Left colon (tissue), 2 donors: ENCODE results near the gene TOX3. TPM values are rescaled to one million over a fixed set of nuclear protein-coding genes. Genes with fewer than 3 reads are reported as not detected.

Source experiments
- ATAC-seq: fragments of 200-7000 bp; cut with Tn5 transposase; one replicate; pipeline ENCODE4 v1.9.1; 2020; ENCODE audit warnings: mild to moderate bottlenecking, moderate library complexity
- DNase-seq, 2 donors: peaks; one replicate each; pipeline ENCODE4 v3.0.0-alpha.2; 2020
- intact Hi-C, 2 donors: fragments of 100-400 bp; cut with DNase I in 1 of 2; cut with micrococcal nuclease in 1 of 2; formaldehyde crosslinking; loops; one replicate each; pipeline versions ENCODE4 v1.11.2 to v1.14.0; 2022; cut with DNase I, micrococcal nuclease
- total RNA-seq, 2 donors: library from RNA; stranded (reverse); fragmentation: NEBNext Ultra II Directional; extraction: Animal tissue kit (Norgen Biotek cat#: 25700); gene quantifications; one replicate each; pipeline ENCODE4 v1.2.1, GENCODE V29; 2021
- donor health status: DM: no; HTN: no; CAD: no.
- donor health status: DM: yes; HTN: yes; CAD: no.

TOX3 gene
- total RNA-seq, 2 donors from 2014 or later, result 47.8 to 51.7 TPM

DNA sequence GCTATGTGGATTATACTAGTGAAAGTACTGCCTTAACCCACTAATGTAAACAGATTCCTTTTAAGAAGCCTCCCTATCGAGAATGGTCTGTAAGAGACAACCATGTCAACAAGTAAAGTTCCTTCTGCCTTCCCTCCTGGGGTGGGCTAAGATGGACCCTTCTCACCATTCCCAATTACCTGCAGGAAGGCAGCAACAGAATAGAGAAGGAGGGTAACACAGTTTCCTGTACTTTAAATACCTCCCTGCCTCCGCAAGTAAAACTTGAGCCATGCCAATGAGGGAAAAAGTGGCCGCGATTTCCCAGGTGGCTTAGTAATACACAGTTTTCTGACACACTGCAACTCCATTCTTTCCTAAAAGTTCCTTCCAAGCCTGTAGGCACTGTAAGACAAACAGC lies 45.2 kb downstream of the TOX3 start:
- intact Hi-C loops, result no loop called here
- DNase-seq, result no peak
- ATAC-seq, result no peak

DNA sequence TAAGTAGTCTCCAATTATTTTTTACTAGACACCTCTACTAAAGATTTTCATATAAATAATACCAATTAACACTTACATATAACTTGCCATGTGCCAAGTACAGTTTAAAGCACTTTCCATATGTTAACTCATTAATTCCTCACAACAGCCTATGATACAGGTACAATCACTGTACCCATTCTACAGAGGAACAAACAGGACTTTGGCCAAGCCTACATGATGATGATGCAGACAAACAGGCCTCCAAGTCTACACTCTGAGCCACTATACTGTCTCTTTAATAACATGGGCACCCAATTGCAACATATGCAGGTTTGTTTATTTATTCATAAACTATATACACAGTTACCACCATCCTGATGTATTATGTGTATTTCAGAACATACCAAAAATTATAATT lies 46.0 kb downstream of the TOX3 start:
- ATAC-seq (no peak), DNase-seq (no peak)
- intact Hi-C loops, result no loop called here

DNA sequence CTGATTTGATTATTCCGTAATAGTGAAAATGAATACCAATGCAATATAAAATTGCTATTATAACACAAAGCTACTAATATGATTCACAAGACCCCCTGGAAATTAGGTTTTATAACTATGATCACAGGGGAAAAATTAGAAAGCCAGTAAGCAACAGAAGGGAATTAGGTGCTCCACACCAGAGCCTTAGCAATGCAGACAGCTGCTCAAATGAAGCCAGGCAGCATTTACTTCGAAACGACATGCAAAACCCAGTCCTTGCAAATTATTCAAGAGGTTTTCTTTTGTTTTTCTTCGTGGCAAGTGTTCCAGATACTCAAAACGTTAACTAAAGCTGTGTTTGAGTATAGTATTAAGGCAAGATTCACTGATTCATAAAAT lies 47.9 kb downstream of the TOX3 start:
- DNase-seq, result no peak
- intact Hi-C loops, result no loop called here
- ATAC-seq, result no peak

DNA sequence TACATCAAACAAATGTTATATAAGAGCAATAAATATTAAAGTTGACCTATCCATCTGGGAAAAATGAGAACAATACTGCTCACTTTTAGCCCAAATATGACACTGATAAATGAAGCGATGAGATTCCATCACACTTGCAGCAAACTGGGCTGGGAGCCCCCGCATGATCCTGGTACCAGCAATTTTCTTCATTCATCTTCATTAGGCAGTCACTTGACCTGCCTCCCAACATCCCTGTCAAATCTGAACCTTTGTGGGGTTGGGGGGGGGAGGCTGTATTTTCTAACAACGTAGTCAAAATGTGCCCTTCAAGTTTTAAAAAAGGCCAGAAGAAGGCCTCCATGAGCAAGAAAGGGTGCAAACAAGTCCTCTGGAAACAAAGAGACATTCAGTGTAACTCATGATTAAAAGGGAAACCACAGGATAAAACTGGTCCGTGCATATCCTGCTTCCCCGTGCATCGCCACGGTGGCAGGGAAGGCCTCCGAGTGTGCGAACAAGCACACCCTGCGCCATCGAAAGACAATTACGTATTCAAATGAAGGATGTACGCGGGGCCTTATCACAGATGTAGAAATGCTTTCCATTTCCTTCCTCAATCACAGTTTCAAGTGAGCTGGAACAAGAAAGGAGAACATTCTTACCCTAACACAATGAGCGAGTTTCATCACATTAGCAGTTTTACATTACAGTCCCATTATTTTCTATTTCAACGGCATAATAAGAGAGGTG lies 48.4 kb downstream of the TOX3 start:
- ATAC-seq, result peak; percentile 66

DNA sequence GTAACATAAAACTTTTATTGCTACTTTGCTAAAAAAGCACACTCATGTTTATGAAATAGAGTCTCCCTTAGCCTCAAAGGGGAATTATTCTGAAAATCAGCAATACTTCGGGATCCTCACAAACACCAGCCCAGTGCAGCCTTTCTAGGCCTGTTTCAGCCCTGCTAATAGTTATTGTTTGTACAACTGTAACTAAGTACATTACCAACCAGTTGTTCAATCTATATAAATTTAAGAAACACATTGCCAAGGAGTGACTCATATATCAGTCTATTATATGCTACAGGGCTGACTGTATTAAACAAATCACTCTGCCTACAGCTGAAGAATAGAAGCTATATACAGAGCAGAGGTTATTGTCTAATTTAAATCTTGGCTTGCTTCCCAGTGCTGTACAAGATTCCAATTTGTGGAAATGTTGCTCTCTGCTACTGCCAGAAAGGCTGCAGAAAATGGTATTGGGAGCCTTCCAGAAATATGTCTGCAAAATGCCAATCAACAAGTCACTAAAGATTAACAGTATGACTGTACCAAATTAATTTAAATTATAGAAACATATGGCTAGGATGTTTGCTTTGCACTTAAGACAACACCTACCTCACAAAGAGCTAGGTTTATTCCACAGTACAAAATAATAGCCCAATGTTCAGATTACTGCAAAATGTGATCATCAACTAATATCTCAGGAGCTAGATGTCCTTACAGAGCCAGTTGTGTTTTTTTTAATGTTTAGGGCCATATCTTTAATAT lies 49.7 kb downstream of the TOX3 start:
- intact Hi-C loops, result no loop called here
- no peak for DNase-seq
- ATAC-seq, result peak; percentile 65

More for the DNA sequence above, 48.4 kb downstream of the TOX3 start:
- intact Hi-C loops, result no loop called here
- DNase-seq, result peak; percentile 58 to 65

DNA sequence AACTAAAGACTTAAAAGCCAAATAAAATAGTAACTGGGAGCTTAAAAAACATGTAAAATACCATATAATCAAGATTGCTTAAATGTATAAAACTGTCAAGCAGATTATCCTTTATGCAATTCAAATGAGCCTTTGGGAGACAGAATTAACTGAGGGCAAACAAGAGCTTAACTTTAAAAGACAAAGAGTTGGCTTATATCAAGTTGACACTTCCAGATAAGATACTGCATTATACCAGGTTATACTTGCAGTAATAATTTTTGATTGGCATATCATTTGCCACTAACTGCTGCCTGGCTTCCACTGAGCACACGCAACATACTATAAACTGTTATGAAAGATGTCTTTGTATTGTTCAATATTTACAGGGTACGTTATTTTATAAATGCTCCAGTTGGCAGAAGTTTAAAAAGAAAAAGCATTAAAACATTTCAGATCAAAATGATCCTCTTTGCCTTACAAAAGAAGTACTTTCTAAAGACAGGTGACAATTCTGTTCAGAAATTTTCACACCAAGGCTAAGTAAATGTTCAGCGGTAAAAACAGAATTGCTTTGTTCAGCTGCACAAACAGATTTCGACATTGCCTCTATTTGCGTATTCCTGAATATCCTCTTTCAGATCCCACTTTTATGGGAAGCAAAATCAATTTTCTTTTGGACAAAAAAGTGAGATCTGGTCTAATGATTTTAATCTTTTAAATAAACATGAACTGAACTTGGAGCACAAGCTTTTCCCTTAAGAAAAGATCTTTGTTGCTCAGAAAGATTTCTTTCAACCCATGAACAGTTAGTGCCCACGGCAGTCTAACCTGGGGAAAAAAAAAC lies 50.7 kb downstream of the TOX3 start:
- ATAC-seq (peak; percentile 75), DNase-seq (no peak)
- intact Hi-C loops, result no loop called here

DNA sequence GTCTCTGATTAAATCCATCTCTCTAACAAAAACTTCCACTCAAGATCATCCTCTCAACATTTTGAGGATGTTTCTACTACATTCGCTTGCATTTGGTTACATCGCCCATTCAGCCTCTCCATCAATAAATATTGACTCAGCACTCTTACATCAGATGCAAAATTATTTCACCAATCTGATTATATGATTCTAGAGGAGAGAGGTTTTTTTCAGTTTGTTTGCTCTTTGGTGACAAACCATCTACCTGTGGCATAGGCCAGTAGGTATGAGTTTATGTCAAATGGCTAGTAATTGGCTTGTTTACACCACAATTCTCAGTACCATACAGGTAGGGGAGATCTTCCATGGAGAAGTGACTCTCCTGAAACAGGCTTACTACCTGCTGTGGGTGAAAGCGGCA lies 52.3 kb downstream of the TOX3 start:
- DNase-seq (no peak), ATAC-seq (no peak)
- intact Hi-C loops, result no loop called here

DNA sequence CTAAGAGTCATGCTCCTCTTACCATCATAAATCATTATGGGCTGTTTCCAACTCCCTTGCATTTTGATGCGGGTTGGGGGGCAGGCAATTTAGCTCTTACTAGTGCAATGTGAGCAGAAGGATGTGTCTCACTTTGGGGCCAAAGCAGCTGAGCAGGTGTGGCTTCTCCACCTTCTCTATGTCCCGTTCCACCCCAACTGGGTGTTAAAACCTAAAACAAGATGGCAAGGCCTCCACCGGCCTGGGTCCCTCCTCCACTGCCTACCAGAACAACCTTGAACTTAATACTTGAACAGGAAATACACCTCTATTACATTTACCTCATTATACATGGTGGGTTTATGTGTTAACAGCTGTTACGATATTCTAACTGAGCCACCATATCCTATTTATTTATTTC lies 52.8 kb downstream of the TOX3 start:
- intact Hi-C loops, result no loop called here
- DNase-seq (no peak), ATAC-seq (no peak)

DNA sequence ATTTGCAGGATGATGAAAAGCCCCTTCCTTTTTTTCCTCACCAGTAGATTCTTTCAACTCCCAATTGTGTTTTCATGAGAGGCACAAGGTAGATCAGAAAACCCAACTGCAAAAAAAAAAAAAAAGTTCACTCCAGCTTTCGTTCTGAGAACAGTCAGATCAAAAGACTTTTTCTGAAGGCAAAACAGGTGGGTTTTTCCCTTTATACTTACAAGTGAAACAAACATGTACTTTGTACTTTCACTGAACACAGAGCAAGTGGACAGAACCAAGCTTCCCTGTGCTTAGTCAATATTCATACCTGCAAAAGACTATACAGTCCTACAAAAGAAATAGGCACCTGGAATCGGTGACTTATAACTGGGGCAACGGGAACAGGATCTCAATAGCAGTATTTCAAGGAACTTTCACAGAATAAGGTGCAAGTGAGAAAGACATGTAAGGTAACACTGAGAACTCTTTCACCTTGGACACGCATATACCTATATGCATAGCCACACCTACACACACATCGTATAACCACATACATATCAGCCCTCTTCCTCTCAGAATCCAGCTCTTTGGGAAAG lies 54.1 kb downstream of the TOX3 start:
- DNase-seq (no peak), ATAC-seq (peak; percentile 63)
- intact Hi-C loops, result no loop called here

DNA sequence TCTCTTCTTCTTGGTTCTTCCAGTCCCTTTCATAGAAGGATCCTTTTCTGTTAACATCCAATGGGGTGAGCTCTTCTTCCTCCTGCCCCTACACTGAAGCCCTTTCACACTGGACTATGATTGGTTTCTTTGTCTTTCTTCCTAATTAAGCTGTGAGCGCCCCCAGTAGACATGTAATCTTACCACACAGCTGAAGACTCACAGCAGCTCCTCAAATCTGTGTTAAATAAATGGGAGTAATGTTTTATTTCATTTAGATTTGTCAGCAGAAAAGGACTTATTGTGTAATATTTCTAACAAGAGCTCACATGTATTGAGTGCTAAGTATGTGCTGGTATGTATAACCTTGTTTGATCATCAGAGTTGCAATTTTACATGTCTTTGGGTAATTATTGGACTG lies 55.7 kb downstream of the TOX3 start:
- intact Hi-C loops, result no loop called here
- DNase-seq, result no peak
- no peak for ATAC-seq

DNA sequence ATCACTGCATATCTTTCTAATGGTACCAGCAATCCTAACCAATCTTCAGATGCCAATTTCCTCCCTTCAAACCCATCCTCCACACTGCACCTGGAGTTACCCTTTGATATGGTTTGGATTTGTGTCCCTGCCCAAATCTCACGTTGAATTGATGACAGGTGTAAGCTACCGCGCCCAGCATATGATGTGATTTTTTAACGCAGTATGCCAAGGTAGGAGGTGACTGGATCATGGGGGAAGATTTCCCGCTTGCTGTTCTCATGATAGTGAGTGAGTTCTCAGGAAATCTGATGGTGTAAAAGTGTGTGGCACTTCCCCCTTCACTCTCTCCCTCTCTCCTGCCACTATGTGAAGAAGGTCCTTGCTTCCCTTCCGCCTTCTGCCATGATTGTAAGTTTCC lies 57.0 kb downstream of the TOX3 start:
- DNase-seq, result no peak
- ATAC-seq, result no peak
- intact Hi-C loops, result no loop called here

DNA sequence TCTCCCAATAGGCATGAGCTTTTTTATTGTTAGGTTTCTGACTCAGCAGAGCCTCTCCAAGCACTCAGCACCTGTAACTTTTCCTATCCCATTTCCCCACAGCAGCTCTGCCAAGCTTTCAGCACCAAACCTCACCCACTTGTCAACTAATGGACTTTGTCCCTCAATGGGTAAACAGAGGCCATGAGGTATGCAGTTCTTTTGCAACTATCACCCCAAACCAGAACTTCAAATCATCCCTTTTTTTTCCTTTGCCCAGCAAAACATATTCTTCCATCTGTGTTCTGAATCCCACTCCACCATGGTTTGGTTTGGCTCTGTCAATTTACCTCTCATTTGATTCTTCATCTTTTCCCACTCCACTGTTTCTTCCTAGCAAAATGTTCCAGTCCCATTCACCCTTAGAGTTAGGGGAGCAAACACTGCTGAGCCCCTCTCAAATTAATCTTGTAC lies 58.1 kb downstream of the TOX3 start:
- ATAC-seq (peak; percentile 79), DNase-seq (peak in 1 of 2 donors; percentile 51)

DNA sequence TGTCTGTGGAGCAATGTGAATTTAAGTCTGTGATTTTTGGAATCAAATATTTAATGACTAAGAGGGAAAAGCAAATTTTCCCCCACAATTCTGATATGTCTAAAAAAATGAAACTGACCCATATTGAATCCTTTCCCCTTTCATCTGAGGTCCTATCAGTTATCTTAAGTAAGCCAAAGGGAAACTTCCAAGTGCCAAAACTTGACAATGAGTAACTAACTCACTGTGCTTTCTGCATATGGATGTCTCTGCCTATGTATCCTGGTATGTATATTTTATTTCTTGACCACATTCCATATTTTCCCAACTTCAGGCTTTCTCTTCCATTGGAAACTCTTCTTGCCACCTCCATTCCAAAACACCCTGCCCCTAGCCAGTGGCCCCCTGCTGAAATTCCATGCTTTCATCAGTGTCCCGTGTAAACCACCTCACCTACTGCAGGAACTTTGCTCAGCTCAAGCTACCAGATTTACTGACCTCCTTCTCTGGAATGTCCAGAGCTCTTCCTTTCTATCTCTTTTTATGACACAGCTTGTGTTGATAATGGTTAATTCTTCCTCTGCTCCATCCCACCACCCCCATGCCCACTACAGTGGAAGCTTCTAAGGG lies 59.0 kb downstream of the TOX3 start:
- no peak for ATAC-seq
- DNase-seq, result no peak
- intact Hi-C loops, result no loop called here

More for the DNA sequence above, 58.1 kb downstream of the TOX3 start:
- intact Hi-C loops, result no loop called here

DNA sequence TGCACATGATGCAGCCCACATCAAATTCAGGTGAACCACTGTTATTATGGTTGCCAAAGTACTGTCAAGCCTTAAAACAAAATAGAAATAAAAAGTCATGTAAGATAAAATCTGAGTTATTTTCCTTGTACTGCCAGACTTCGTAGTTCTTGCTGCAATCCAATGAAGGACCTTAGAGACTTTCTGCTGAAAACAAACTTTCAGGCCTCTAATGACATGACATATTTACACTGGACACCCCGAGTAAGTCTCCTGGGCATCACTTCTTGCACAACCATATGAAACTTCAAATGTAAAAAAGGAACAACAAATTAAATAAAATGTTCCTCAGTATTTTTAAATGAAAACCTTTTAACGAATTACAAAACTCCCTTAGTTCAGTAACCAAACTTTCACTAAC lies 66.7 kb downstream of the TOX3 start:
- intact Hi-C loops, result no loop called here
- no peak for ATAC-seq

DNA sequence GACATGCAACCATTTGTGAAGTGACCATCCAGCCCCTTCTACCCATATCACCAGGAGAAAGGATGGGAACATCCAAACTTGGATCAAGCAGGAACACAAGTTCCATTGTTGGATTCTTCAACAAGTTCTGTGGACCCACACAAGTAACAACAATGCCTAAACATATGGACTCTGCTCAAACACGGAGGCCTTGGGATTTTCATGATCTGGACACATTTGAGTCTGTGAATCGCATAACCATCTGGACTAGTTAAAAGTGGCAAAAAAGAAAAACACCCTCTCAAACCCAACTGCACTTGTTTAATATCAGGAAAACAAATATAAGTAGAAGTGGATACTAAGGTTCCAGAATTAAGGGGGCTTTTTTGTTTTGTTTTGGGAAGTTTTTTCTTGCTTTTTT lies 70.8 kb downstream of the TOX3 start:
- intact Hi-C loops, result no loop called here
- no peak for ATAC-seq
- DNase-seq, result no peak

More for the DNA sequence above, 66.7 kb downstream of the TOX3 start:
- DNase-seq, result no peak

DNA sequence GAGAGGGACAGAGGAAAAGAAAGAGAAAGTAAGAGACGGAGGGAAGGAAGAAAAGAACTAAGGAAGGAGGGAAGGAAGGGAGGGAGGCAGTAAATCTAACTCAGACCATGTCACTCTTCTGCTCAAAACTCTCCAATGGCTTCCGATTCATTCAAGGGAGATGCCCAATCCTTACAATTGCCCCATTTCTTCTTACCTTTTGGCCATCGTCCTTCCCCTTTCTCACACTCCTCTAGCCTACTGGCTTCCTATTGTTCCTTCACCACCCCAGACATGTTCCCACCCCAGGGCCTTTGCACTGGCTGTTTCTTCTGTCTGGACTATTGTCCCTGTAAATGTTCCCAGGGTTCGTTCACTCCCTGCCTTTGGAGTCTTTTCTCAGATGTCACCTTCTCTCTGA lies 72.3 kb downstream of the TOX3 start:
- intact Hi-C loops, result no loop called here
- DNase-seq, result no peak
- ATAC-seq, result peak; percentile 26

DNA sequence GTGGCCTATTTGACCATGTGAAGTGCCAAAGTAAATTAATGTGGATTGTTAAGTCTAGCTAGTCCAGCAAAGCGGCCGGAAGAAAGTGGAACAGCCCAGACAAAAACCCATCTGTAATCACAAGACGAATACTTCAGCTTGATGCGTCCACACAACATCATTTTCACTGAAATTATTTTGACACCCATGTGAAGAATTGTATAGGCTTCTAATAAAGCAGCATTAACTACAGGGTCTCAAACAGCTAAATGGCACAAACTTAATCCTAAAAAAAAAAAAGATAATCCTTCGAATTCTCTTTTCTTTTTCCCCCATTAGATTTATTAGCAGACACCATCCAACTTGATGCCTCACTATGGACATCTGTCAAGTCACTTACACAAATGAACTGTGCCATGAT lies 73.8 kb downstream of the TOX3 start:
- DNase-seq, result no peak
- ATAC-seq, result no peak
- intact Hi-C loops, result no loop called here

DNA sequence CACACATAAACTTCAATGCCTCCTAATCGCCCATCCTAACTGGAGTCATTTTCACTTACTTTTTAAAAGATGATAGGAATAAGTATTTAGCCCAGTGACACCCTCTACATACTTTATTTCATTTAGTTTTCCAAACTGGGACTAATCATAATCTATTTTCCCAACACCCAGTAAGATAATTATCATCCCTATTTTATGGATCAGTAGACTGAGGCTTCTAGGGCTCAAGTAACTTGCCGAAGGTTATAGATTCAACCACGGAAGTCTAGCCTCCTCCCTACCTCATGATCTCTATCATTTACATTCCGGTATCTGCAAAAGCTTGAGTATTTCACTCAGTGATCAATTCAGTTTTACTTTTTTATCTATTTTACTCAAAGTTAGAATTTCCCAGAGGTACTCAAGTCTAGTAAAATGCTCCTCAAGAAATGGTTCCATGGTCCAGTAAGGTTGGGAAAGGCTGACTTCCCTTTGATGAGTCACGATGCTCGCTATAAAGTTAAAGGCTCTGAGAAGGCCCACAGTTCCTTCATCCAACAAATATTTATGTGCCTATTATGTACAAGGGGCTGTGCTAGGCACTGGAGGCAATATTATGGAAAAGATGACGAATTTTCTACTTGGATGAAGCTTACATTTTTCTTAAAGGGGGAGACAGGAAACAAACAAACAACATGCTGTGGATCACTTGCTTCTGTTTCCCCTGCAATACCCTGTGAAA lies 75.1 kb downstream of the TOX3 start:
- ATAC-seq, result peak; percentile 51
- intact Hi-C loops, result no loop called here
- DNase-seq, result no peak
